Loucy (cell line): ENCODE measurements around the gene SUSD6.

Experiments used
- H2AFZ ChIP-seq: fragments of 200-600 bp; sonication (generic); 2 replicates; pipeline ENCODE4 v1.6.0; 2016; ENCODE audit warnings: antibody characterized with exemption, mild to moderate bottlenecking, low read length, moderate library complexity
- H3F3A ChIP-seq: fragments of 200-600 bp; 2 replicates; pipeline ENCODE4 v1.6.0; 2016; ENCODE audit warnings: antibody characterized with exemption, low read depth, mild to moderate bottlenecking
- H3K27me3 ChIP-seq: fragments of 200-600 bp; sonication (generic); 2 replicates; pipeline ENCODE4 v1.6.1; 2014; ENCODE audit warnings: low read length, mild to moderate bottlenecking; ENCODE audit not compliant: insufficient read depth, poor library complexity, severe bottlenecking
- H3K36me3 ChIP-seq: fragments of 200-600 bp; sonication (generic); 2 replicates; pipeline ENCODE4 v1.6.1; 2016; ENCODE audit warnings: low read length; ENCODE audit not compliant: insufficient read depth
- H3K4me1 ChIP-seq: fragments of 200-600 bp; sonication (generic); 2 replicates; pipeline ENCODE4 v1.5.1; 2014; ENCODE audit warnings: low read length, mild to moderate bottlenecking; ENCODE audit not compliant: insufficient read depth, poor library complexity, severe bottlenecking
- H3K4me2 ChIP-seq: fragments of 200-600 bp; sonication (generic); 2 replicates; pipeline ENCODE4 v1.6.0; 2014; ENCODE audit warnings: antibody characterized with exemption, low read length, low read depth, mild to moderate bottlenecking; ENCODE audit not compliant: poor library complexity, severe bottlenecking
- H3K4me3 ChIP-seq: fragments of 200-600 bp; sonication (generic); 2 replicates; pipeline ENCODE4 v1.5.1; 2014; ENCODE audit warnings: low read length, mild to moderate bottlenecking, mixed read lengths; ENCODE audit not compliant: poor library complexity, severe bottlenecking
- H3K79me2 ChIP-seq: fragments of 200-600 bp; sonication (generic); 2 replicates; pipeline ENCODE4 v1.6.1; 2014; ENCODE audit warnings: low read length; ENCODE audit not compliant: insufficient read depth
- H3K9ac ChIP-seq: fragments of 200-600 bp; sonication (generic); 2 replicates; pipeline ENCODE4 v1.6.0; 2014; ENCODE audit warnings: mild to moderate bottlenecking, low read depth, low read length, moderate library complexity; ENCODE audit not compliant: poor library complexity, severe bottlenecking
- H3K9me2 ChIP-seq: fragments of 200-600 bp; sonication (generic); replicated peaks from 2 replicates; pipeline ENCODE4 v1.6.1; 2016; ENCODE audit warnings: low read depth, low read length, mixed read lengths
- H3K9me3 ChIP-seq: fragments of 200-600 bp; sonication (generic); 2 replicates; pipeline ENCODE4 v1.6.1; 2014; ENCODE audit warnings: mild to moderate bottlenecking, antibody characterized with exemption, low read length, low read depth; ENCODE audit not compliant: insufficient read depth
- H4K20me1 ChIP-seq: fragments of 200-600 bp; sonication (generic); 2 replicates; pipeline ENCODE4 v1.6.0; 2014; ENCODE audit warnings: antibody characterized with exemption, low read length, mild to moderate bottlenecking; ENCODE audit not compliant: insufficient read depth, poor library complexity, severe bottlenecking
- CTCF ChIP-seq: fragments of 200-600 bp; sonication (generic); conservative IDR thresholded peaks from 2 replicates; pipeline ENCODE4 v1.5.1; 2014; ENCODE audit warnings: mild to moderate bottlenecking, antibody characterized with exemption, low read length
- EZH2phosphoT487 ChIP-seq: fragments of 200-600 bp; IDR thresholded peaks from 2 replicates; pipeline ENCODE4 v1.6.1; 2018; ENCODE audit warnings: antibody characterized with exemption, mild to moderate bottlenecking, moderate library complexity, borderline replicate concordance

The SUSD6 gene

GRCh38 chr14:69755784-69756183, 144.4 kb downstream of the SUSD6 start:
- Histone ChIP-seq H3K9ac (no peak overlapping the region), H4K20me1 (no peaks in the 10 kb centered on the region), H3K36me3 (no peaks in the 10 kb centered on the region), H3K4me1 (peaks cover 6% of the 10 kb centered on the region), H3K9me3 (no peaks in the 10 kb centered on the region), H3K4me3 (no peak overlapping the region), H3K9me2 (no peaks in the 10 kb centered on the region), H3F3A (no peaks in the 10 kb centered on the region), H3K4me2 (no peak overlapping the region), H3K79me2 (no peaks in the 10 kb centered on the region), H2AFZ (peak overlapping the region; percentile 20; the same call in 1 of the 2 replicates), H3K27me3 (no peaks in the 10 kb centered on the region)
- no peak for TF ChIP-seq CTCF
- TF ChIP-seq EZH2phosphoT487, result no peak

GRCh38 chr14:69756298-69756697, 144.9 kb downstream of the SUSD6 start:
- no peaks in the 10 kb centered on the region for H3F3A ChIP-seq
- no peaks in the 10 kb centered on the region for H3K9me2 ChIP-seq
- peaks cover 6% of the 10 kb centered on the region for H3K4me1 ChIP-seq
- H3K9me3 ChIP-seq, result no peaks in the 10 kb centered on the region
- H3K27me3 ChIP-seq, result no peaks in the 10 kb centered on the region
- H2AFZ ChIP-seq, result no peak overlapping the region
- H3K4me2 ChIP-seq, result no peak overlapping the region
- no peak overlapping the region for H3K9ac ChIP-seq
- no peaks in the 10 kb centered on the region for H3K79me2 ChIP-seq
- TF ChIP-seq CTCF, result no peak
- no peak for TF ChIP-seq EZH2phosphoT487
- H3K4me3 ChIP-seq, result no peak overlapping the region
- H3K36me3 ChIP-seq, result no peaks in the 10 kb centered on the region
- no peaks in the 10 kb centered on the region for H4K20me1 ChIP-seq

- Histone ChIP-seq H3K4me2 (no peak overlapping the region), H2AFZ (peak overlapping the region; percentile 71), H3K9me3 (no peaks in the 10 kb centered on the region), H3K36me3 (no peaks in the 10 kb centered on the region), H4K20me1 (no peaks in the 10 kb centered on the region), H3K27me3 (no peaks in the 10 kb centered on the region), H3K79me2 (no peaks in the 10 kb centered on the region), H3K9me2 (no peaks in the 10 kb centered on the region), H3K9ac (no peak overlapping the region), H3K4me1 (peaks cover 5% of the 10 kb centered on the region), H3F3A (no peaks in the 10 kb centered on the region), H3K4me3 (no peak overlapping the region)
- no peak for TF ChIP-seq CTCF
- TF ChIP-seq EZH2phosphoT487, result no peak
Observed at GRCh38 chr14:69760810-69761209, 149.4 kb downstream of the SUSD6 start.
